Subcutaneous abdominal adipose tissue (tissue), 5 donors: ENCODE data around the gene ERC2.
"Not testable (repeated sequence)": the region's sequence is repeated elsewhere in the genome, so short reads cannot be mapped to it uniquely, and the experiment has no call there.

Experiments used
- H3K27ac ChIP-seq: one replicate; pipeline ENCODE4 v1.7.0; 2013; ENCODE audit warnings: low read depth, mild to moderate bottlenecking, inconsistent platforms, low read length, moderate library complexity
- H3K27me3 ChIP-seq, 5 donors: one replicate each; pipeline ENCODE4 v1.7.0; 2013; ENCODE audit warnings: low read length in 5 of 5, inconsistent platforms in 1 of 5; ENCODE audit not compliant: control insufficient read depth in 5 of 5, insufficient read depth in 4 of 5
- H3K36me3 ChIP-seq, 5 donors: one replicate each; pipeline ENCODE4 v1.7.0; 2013; ENCODE audit warnings: low read length in 5 of 5; ENCODE audit not compliant: control insufficient read depth in 5 of 5, insufficient read depth in 5 of 5
- H3K4me1 ChIP-seq, 5 donors: one replicate each; pipeline ENCODE4 v1.7.0; 2013; ENCODE audit warnings: low read length in 5 of 5, mild to moderate bottlenecking in 3 of 5, moderate library complexity in 1 of 5; ENCODE audit not compliant: control insufficient read depth in 5 of 5, insufficient read depth in 5 of 5
- H3K4me3 ChIP-seq, 5 donors: one replicate each; pipeline ENCODE4 v1.7.0; 2013; ENCODE audit warnings: low read length in 5 of 5, low read depth in 1 of 5
- H3K9ac ChIP-seq, 5 donors: one replicate each; pipeline ENCODE4 v1.7.0; 2013; ENCODE audit warnings: low read length in 5 of 5, mild to moderate bottlenecking in 4 of 5, moderate library complexity in 3 of 5
- H3K9me3 ChIP-seq, 5 donors: one replicate each; pipeline ENCODE4 v1.7.0; 2013; ENCODE audit warnings: low read length in 5 of 5; ENCODE audit not compliant: control insufficient read depth in 5 of 5
- donor health status: healthy.
- donor health status: healthy.
- donor health status: healthy.
- donor health status: healthy.
- donor health status: healthy.

The ERC2 gene

DNA sequence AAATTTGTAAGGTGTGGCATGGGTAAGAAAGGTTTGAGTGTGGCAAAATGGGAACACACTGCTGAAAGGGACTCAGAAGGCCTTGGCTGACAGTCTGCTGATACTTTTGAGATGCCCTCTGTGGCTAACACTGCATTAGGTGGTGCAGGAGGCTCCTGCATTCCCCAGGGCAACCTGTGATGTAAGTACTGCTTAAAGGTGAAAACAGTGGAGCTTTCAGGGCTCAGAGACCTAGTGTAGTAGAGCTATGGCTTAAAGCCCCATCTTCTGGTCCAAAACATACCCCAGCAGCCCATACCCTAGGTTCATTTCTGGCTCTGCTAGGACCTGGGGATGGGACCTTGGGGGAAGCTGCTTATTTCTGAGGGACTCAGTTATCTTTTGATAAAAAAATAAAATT is 374.1 kb downstream of the ERC2 start:
- H3K27me3 ChIP-seq = no peaks in the 10 kb centered on the region
- no peak overlapping the region for H3K27ac ChIP-seq
- H3K4me3 ChIP-seq = no peak overlapping the region
- H3K36me3 ChIP-seq = no peaks in the 10 kb centered on the region
- H3K9me3 ChIP-seq = no peaks in the 10 kb centered on the region
- H3K9ac ChIP-seq = no peak overlapping the region
- H3K4me1 ChIP-seq = peaks cover 0 to 6% (median 0%) of the 10 kb centered on the region in 5 donors

DNA sequence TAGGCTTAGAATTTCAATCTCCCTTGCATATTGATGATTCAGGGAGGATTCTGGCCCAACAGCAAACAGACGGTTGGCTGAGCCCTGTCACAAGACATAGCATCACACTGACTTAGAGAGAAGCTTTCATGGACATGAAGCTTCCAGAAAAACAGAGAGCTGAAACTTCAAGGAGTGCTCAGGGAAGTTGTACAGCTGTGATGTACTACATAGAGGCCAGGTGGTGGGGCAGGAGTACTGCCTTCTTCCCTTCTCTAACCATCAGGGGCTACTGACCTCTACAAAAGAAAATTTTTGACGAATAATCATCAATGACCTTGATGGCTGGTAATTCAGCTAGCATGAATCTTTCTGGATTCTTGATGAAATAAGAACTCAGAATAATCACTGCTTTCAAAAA is 378.5 kb downstream of the ERC2 start:
- no peak overlapping the region for H3K9ac ChIP-seq
- no peak overlapping the region for H3K27ac ChIP-seq
- H3K9me3 ChIP-seq = no peaks in the 10 kb centered on the region
- peaks cover 0 to 6% (median 0%) of the 10 kb centered on the region in 5 donors for H3K4me1 ChIP-seq
- H3K4me3 ChIP-seq = no peak overlapping the region
- H3K36me3 ChIP-seq = no peaks in the 10 kb centered on the region
- no peaks in the 10 kb centered on the region for H3K27me3 ChIP-seq

- no peak overlapping the region for H3K27ac ChIP-seq
- no peak overlapping the region for H3K4me3 ChIP-seq
- peaks cover 0 to 6% (median 0%) of the 10 kb centered on the region in 5 donors for H3K4me1 ChIP-seq
- H3K27me3 ChIP-seq = no peaks in the 10 kb centered on the region
- no peaks in the 10 kb centered on the region for H3K36me3 ChIP-seq
- no peaks in the 10 kb centered on the region for H3K9me3 ChIP-seq
- H3K9ac ChIP-seq = no peak overlapping the region
These were observed 380.7 kb downstream of the ERC2 start for GRCh38 chr3:56087451-56088053.

- H3K36me3 ChIP-seq = no peaks in the 10 kb centered on the region
- H3K9me3 ChIP-seq = no peaks in the 10 kb centered on the region
- H3K4me1 ChIP-seq = no peaks in the 10 kb centered on the region
- H3K4me3 ChIP-seq = no peak overlapping the region
- no peak overlapping the region for H3K9ac ChIP-seq
- no peaks in the 10 kb centered on the region for H3K27me3 ChIP-seq
- no peak overlapping the region for H3K27ac ChIP-seq
These were observed 381.9 kb downstream of the ERC2 start for GRCh38 chr3:56086355-56086754.

GRCh38 chr3:56081246-56081645 is 387.0 kb downstream of the ERC2 start:
- H3K9me3 ChIP-seq = no peaks in the 10 kb centered on the region
- H3K27ac ChIP-seq = no peak overlapping the region
- no peaks in the 10 kb centered on the region for H3K36me3 ChIP-seq
- no peak overlapping the region for H3K9ac ChIP-seq
- no peaks in the 10 kb centered on the region for H3K27me3 ChIP-seq
- H3K4me3 ChIP-seq = no peak overlapping the region
- H3K4me1 ChIP-seq = no peaks in the 10 kb centered on the region

GRCh38 chr3:56076746-56077145 is 391.5 kb downstream of the ERC2 start:
- Histone ChIP-seq H3K4me3 (no peak overlapping the region), H3K4me1 (no peaks in the 10 kb centered on the region), H3K9ac (no peak overlapping the region), H3K36me3 (no peaks in the 10 kb centered on the region), H3K27ac (no peak overlapping the region), H3K27me3 (no peaks in the 10 kb centered on the region), H3K9me3 (no peaks in the 10 kb centered on the region)

DNA sequence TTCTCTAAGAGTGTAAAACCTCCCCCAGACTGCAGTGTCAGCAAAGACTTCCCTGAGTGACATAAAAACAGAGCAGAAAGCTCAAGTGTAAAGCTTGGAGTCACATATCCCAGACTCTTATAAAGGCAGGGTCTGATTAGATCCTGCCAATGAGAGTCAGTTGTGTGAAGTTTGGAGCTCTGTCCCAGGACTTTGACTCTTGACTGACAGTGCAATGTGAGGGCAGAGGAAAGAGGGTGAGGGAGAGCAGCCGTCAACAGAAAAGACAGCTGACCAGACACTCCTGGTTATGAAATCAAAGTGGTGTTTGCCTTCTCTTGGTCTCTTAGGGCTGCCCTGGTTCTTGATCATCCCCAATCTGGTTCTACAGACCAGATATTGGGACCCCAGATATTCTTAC is 393.2 kb downstream of the ERC2 start:
- Histone ChIP-seq H3K9me3 (no peaks in the 10 kb centered on the region), H3K27ac (no peak overlapping the region), H3K27me3 (no peaks in the 10 kb centered on the region), H3K4me1 (no peaks in the 10 kb centered on the region), H3K36me3 (no peaks in the 10 kb centered on the region), H3K4me3 (no peak overlapping the region), H3K9ac (no peak overlapping the region)

DNA sequence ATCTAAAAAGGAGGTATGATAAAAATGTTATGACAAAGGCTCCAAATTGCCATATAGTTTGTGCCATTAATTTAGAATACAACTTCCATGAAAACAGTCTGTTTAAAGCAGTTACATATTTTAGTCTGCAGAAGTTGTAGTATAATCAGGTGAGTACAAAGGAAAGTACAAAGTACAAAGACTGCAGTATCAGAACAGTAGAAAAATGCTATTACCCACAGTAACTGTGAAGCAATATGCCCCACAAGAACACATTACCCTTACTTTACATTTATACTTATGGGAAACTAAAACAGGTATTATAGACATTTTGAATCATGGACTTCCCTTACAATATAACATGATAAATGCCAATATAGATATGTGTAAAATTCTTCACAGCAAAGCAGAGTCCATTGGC is 398.5 kb downstream of the ERC2 start:
- Histone ChIP-seq H3K4me1 (no peaks in the 10 kb centered on the region), H3K27ac (no peak overlapping the region), H3K9me3 (no peaks in the 10 kb centered on the region), H3K9ac (no peak overlapping the region), H3K4me3 (no peak overlapping the region), H3K36me3 (no peaks in the 10 kb centered on the region), H3K27me3 (no peaks in the 10 kb centered on the region)

- not testable (repeated sequence) for H3K9ac ChIP-seq, H3K4me1 ChIP-seq, H3K27ac ChIP-seq, H3K36me3 ChIP-seq, H3K4me3 ChIP-seq, H3K9me3 ChIP-seq, H3K27me3 ChIP-seq
These were observed 401.9 kb downstream of the ERC2 start for GRCh38 chr3:56066405-56066804.

DNA sequence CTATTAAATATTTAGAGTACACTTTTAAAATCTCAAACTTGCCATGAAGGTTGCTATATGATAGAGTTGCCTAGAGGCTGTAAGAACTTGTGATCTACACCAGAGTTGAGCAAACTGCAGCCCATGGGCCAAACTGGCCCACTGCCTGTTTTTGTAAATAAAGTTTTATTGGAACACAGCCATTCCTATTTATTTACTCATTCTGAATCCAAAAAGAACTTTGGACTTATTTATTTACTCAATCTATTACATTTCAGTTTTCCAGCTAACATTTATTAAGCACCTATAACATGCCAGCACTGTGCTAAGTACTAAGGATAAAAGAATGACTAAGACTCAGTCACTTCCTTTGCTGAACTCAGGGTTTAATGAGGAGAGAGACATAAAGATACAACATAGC is 403.6 kb downstream of the ERC2 start:
- Histone ChIP-seq H3K4me1 (no peaks in the 10 kb centered on the region), H3K36me3 (no peaks in the 10 kb centered on the region), H3K27me3 (peaks cover 0 to 4% (median 0%) of the 10 kb centered on the region in 5 donors), H3K4me3 (no peak overlapping the region), H3K9me3 (no peaks in the 10 kb centered on the region), H3K27ac (no peak overlapping the region), H3K9ac (no peak overlapping the region)

GRCh38 chr3:56061279-56061626 is 407.0 kb downstream of the ERC2 start:
- Histone ChIP-seq H3K27me3 (peaks cover 0 to 4% (median 0%) of the 10 kb centered on the region in 5 donors), H3K36me3 (no peaks in the 10 kb centered on the region), H3K9me3 (no peaks in the 10 kb centered on the region), H3K4me3 (no peak overlapping the region), H3K4me1 (no peaks in the 10 kb centered on the region), H3K9ac (no peak overlapping the region), H3K27ac (no peak overlapping the region)
